GM12864 (cell line): ENCODE measurements around the gene SLC9A8.
"Not testable (repeated sequence)": the region's sequence is repeated elsewhere in the genome, so short reads cannot be mapped to it uniquely, and the experiment has no call there.

Source experiments
- DNase-seq: peaks from one replicate; pipeline ENCODE4 v3.0.0-alpha.2; 2011; ENCODE audit warnings: low read depth
- H3K4me3 ChIP-seq: 2 replicates; pipeline ENCODE4 v1.5.1; 2011; ENCODE audit warnings: mild to moderate bottlenecking, low read depth, low read length, control low read depth
- CTCF ChIP-seq: IDR thresholded peaks from 2 replicates; pipeline ENCODE4 v1.5.1; 2011; ENCODE audit warnings: low read depth, mild to moderate bottlenecking, moderate library complexity, low read length, control low read depth, inconsistent platforms; ENCODE audit errors: missing control alignments

Gene SLC9A8

GRCh38 chr20:49769048-49769581 lies 43.5 kb upstream of the SLC9A8 start:
- DNase-seq: no peak
- no peak for TF ChIP-seq CTCF
- H3K4me3 ChIP-seq: no peak overlapping the region

GRCh38 chr20:49770634-49771033 lies 42.0 kb upstream of the SLC9A8 start:
- no peak overlapping the region for H3K4me3 ChIP-seq
- TF ChIP-seq CTCF: no peak
- DNase-seq: no peak

- not testable (repeated sequence) for H3K4me3 ChIP-seq, DNase-seq
Measured at GRCh38 chr20:49774213-49774612, 38.4 kb upstream of the SLC9A8 start.

GRCh38 chr20:49775229-49775693 lies 37.4 kb upstream of the SLC9A8 start:
- no peak overlapping the region for H3K4me3 ChIP-seq
- TF ChIP-seq CTCF: no peak
- no peak for DNase-seq

- no peak for TF ChIP-seq CTCF
- H3K4me3 ChIP-seq: no peak overlapping the region
- no peak for DNase-seq
Measured at GRCh38 chr20:49779972-49780371, 32.7 kb upstream of the SLC9A8 start.

GRCh38 chr20:49781676-49782075 lies 31.0 kb upstream of the SLC9A8 start:
- H3K4me3 ChIP-seq: no peak overlapping the region
- no peak for TF ChIP-seq CTCF
- DNase-seq: no peak

- DNase-seq, H3K4me3 ChIP-seq: not testable (repeated sequence)
Measured at GRCh38 chr20:49782439-49782838, 30.2 kb upstream of the SLC9A8 start.

GRCh38 chr20:49783021-49783995 lies 29.3 kb upstream of the SLC9A8 start:
- not testable (repeated sequence) for DNase-seq, H3K4me3 ChIP-seq
